GM23338 (cell line): Measurements from ENCODE around the gene PYCR2.

ENCODE experiments used
- CTCF ChIP-seq, 2 experiments: fragments of 200-600 bp in 1 of 2; sonication (generic) in 1 of 2; conservative IDR thresholded peaks; 2 replicates each; pipeline versions ENCODE4 v1.5.1 to v1.6.1; 2016 to 2017; ENCODE audit warnings: antibody characterized with exemption in 2 of 2, low read depth in 2 of 2, mild to moderate bottlenecking in 2 of 2, moderate library complexity in 1 of 2
- EZH2 ChIP-seq: fragments of 200-600 bp; sonication (generic); IDR thresholded peaks from one replicate; pipeline ENCODE4 v1.8.0; 2017; ENCODE audit warnings: antibody characterized with exemption, mild to moderate bottlenecking, low read depth; ENCODE audit not compliant: unreplicated experiment

- no peak for TF ChIP-seq CTCF (conservative IDR thresholded peaks at IDR 0.05; ENCODE audit: low read depth in 2 of 2)
- TF ChIP-seq EZH2: no peak
Observed at GRCh38 chr1:225946803-225947202, 22.8 kb upstream of the PYCR2 start.
